ENCODE results near the gene NOSTRIN.

DNA sequence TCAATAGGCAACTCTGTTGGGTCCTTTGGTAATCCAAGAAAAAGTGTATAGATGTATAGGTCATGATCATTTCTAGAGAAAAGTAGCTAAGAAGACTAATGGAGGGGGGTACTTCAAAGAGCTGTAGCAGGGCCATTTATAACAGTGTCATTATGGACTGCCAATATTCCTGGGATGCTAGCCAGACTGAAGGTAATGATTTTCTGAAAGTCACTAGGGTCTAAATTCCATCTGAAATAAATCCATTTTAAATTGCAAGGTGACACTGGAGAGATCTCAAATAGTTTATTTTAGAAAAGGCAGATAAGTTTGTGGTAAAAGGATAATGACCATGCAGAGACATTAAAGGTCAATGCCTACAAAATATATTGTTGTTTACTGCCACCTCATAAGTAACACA lies 92.3 kb downstream of the NOSTRIN start:
- TF ChIP-seq, protein P1, sequence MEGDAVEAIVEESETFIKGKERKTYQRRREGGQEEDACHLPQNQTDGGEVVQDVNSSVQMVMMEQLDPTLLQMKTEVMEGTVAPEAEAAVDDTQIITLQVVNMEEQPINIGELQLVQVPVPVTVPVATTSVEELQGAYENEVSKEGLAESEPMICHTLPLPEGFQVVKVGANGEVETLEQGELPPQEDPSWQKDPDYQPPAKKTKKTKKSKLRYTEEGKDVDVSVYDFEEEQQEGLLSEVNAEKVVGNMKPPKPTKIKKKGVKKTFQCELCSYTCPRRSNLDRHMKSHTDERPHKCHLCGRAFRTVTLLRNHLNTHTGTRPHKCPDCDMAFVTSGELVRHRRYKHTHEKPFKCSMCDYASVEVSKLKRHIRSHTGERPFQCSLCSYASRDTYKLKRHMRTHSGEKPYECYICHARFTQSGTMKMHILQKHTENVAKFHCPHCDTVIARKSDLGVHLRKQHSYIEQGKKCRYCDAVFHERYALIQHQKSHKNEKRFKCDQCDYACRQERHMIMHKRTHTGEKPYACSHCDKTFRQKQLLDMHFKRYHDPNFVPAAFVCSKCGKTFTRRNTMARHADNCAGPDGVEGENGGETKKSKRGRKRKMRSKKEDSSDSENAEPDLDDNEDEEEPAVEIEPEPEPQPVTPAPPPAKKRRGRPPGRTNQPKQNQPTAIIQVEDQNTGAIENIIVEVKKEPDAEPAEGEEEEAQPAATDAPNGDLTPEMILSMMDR (IDR thresholded peaks at IDR 0.05), result no peak
- no peak for TF ChIP-seq POLR2A (IDR thresholded peaks at IDR 0.05)
